Measurements from ENCODE around the gene PHF19. TPM values are rescaled to one million over a fixed set of nuclear protein-coding genes. Genes with fewer than 3 reads are reported as not detected.
A peak's percentile ranks its signal among the peaks of the same experiment; 100 is the strongest.

The PHF19 gene
- total and polyA plus RNA-seq, 10 of the 15 experiments (the other 5 are each of a cell fraction or from before 2014, with no cell fraction given) = 26.0 to 133 (median 87.7) TPM

GRCh38 chr9:120891884-120892747 is 15.1 kb upstream of the PHF19 start (continued):
- TF ChIP-seq POLR2AphosphoS2 (IDR thresholded peaks at IDR 0.05; ENCODE audit: low read depth, low read length) = no peak
- TF ChIP-seq NR2C2 (IDR thresholded peaks at IDR 0.05; ENCODE audit: borderline replicate concordance, control insufficient read depth, insufficient read length, low read depth) = peak; percentile 44
- TF ChIP-seq, protein P1, sequence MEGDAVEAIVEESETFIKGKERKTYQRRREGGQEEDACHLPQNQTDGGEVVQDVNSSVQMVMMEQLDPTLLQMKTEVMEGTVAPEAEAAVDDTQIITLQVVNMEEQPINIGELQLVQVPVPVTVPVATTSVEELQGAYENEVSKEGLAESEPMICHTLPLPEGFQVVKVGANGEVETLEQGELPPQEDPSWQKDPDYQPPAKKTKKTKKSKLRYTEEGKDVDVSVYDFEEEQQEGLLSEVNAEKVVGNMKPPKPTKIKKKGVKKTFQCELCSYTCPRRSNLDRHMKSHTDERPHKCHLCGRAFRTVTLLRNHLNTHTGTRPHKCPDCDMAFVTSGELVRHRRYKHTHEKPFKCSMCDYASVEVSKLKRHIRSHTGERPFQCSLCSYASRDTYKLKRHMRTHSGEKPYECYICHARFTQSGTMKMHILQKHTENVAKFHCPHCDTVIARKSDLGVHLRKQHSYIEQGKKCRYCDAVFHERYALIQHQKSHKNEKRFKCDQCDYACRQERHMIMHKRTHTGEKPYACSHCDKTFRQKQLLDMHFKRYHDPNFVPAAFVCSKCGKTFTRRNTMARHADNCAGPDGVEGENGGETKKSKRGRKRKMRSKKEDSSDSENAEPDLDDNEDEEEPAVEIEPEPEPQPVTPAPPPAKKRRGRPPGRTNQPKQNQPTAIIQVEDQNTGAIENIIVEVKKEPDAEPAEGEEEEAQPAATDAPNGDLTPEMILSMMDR (IDR thresholded peaks at IDR 0.05 in 2 of 3, conservative IDR thresholded peaks at IDR 0.05 in 1 of 3; ENCODE audit: control insufficient read depth in 2 of 3, extremely low read depth in 1 of 3, insufficient read depth in 1 of 3, low read depth in 3 of 3, low read length in 3 of 3) = no peak
- TF ChIP-seq ZNF384 (IDR thresholded peaks at IDR 0.05; ENCODE audit: borderline replicate concordance, low read depth, low read length) = no peak
- no peak for TF ChIP-seq ASH2L (IDR thresholded peaks at IDR 0.05; ENCODE audit: borderline replicate concordance, low read depth)
- TF ChIP-seq SUPT20H (IDR thresholded peaks at IDR 0.05; ENCODE audit: borderline replicate concordance, control insufficient read depth, low read depth, low read length) = no peak
- TF ChIP-seq CHD2 (IDR thresholded peaks at IDR 0.05; ENCODE audit: borderline replicate concordance, low read depth, low read length) = no peak
- TF ChIP-seq, protein P2, sequence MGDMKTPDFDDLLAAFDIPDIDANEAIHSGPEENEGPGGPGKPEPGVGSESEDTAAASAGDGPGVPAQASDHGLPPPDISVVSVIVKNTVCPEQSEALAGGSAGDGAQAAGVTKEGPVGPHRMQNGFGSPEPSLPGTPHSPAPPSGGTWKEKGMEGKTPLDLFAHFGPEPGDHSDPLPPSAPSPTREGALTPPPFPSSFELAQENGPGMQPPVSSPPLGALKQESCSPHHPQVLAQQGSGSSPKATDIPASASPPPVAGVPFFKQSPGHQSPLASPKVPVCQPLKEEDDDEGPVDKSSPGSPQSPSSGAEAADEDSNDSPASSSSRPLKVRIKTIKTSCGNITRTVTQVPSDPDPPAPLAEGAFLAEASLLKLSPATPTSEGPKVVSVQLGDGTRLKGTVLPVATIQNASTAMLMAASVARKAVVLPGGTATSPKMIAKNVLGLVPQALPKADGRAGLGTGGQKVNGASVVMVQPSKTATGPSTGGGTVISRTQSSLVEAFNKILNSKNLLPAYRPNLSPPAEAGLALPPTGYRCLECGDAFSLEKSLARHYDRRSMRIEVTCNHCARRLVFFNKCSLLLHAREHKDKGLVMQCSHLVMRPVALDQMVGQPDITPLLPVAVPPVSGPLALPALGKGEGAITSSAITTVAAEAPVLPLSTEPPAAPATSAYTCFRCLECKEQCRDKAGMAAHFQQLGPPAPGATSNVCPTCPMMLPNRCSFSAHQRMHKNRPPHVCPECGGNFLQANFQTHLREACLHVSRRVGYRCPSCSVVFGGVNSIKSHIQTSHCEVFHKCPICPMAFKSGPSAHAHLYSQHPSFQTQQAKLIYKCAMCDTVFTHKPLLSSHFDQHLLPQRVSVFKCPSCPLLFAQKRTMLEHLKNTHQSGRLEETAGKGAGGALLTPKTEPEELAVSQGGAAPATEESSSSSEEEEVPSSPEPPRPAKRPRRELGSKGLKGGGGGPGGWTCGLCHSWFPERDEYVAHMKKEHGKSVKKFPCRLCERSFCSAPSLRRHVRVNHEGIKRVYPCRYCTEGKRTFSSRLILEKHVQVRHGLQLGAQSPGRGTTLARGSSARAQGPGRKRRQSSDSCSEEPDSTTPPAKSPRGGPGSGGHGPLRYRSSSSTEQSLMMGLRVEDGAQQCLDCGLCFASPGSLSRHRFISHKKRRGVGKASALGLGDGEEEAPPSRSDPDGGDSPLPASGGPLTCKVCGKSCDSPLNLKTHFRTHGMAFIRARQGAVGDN (IDR thresholded peaks at IDR 0.05) = peak; percentile 85
- TF ChIP-seq MTA3 (IDR thresholded peaks at IDR 0.05; ENCODE audit: borderline replicate concordance, low read length) = no peak
- TF ChIP-seq POU2F2 (IDR thresholded peaks at IDR 0.05; ENCODE audit: borderline replicate concordance, low read depth, low read length) = no peak
- TF ChIP-seq EED (IDR thresholded peaks at IDR 0.05; ENCODE audit: low read depth) = no peak; the same call in 1 of the 2 replicates
- peak; percentile 39; the same call in 1 of the 2 replicates for TF ChIP-seq ZNF207 (IDR thresholded peaks at IDR 0.05; ENCODE audit: borderline replicate concordance)
- TF ChIP-seq CREB1 (IDR thresholded peaks at IDR 0.05; ENCODE audit: low read depth) = no peak
- TF ChIP-seq ATF7 (IDR thresholded peaks at IDR 0.05; ENCODE audit: low read depth) = no peak
- peak; percentile 70; the same call in 1 of the 2 replicates for TF ChIP-seq BCL11A (IDR thresholded peaks at IDR 0.05; ENCODE audit: low read depth, low read length)
- no peak for TF ChIP-seq MTA2 (IDR thresholded peaks at IDR 0.05; ENCODE audit: low read depth)
- TF ChIP-seq MXI1 (IDR thresholded peaks at IDR 0.05; ENCODE audit: low read depth, low read length) = 0 out of 2 replicates have a peak, but pooled peaks have one; percentile 23
- TF ChIP-seq, protein P3, sequence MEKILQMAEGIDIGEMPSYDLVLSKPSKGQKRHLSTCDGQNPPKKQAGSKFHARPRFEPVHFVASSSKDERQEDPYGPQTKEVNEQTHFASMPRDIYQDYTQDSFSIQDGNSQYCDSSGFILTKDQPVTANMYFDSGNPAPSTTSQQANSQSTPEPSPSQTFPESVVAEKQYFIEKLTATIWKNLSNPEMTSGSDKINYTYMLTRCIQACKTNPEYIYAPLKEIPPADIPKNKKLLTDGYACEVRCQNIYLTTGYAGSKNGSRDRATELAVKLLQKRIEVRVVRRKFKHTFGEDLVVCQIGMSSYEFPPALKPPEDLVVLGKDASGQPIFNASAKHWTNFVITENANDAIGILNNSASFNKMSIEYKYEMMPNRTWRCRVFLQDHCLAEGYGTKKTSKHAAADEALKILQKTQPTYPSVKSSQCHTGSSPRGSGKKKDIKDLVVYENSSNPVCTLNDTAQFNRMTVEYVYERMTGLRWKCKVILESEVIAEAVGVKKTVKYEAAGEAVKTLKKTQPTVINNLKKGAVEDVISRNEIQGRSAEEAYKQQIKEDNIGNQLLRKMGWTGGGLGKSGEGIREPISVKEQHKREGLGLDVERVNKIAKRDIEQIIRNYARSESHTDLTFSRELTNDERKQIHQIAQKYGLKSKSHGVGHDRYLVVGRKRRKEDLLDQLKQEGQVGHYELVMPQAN (conservative IDR thresholded peaks at IDR 0.05) = no peak
- TF ChIP-seq HCFC1 (IDR thresholded peaks at IDR 0.05; ENCODE audit: low read length) = no peak
- peak; percentile 99 for TF ChIP-seq NR2F1 (conservative IDR thresholded peaks at IDR 0.05)
- TF ChIP-seq SMAD1 (IDR thresholded peaks at IDR 0.05; ENCODE audit: low read depth, partially characterized antibody) = no peak
- no peak for TF ChIP-seq SUZ12 (IDR thresholded peaks at IDR 0.05; ENCODE audit: unreplicated experiment)

Measured in GM12878 (cell line).